ENCODE results near the gene ITGAL. TPM values are rescaled to one million over a fixed set of nuclear protein-coding genes. Genes with fewer than 3 reads are reported as not detected.

Gene ITGAL
- total and polyA plus RNA-seq, 7 donors = 0.60 to 20.7 (median 2.8) TPM

GRCh38 chr16:30546115-30546514 is 73.6 kb downstream of the ITGAL start:
- no peak for DNase-seq
- no peaks in the 10 kb centered on the region for H3K9me3 ChIP-seq
- 77 to 92% methylated on average over 8 of the region's 8 CpGs for WGBS, 2 donors
- no peaks in the 10 kb centered on the region for H3K27me3 ChIP-seq
- H3K4me3 ChIP-seq = no peak overlapping the region
- TF ChIP-seq POLR2A (IDR thresholded peaks at IDR 0.05) (no peak), EP300 (IDR thresholded peaks at IDR 0.05) (no peak), CTCF (IDR thresholded peaks at IDR 0.05) (no peak), POLR2AphosphoS5 (IDR thresholded peaks at IDR 0.05) (no peak)
- no peaks in the 10 kb centered on the region for H3K36me3 ChIP-seq
- intact Hi-C loops (cut with DNase I) = no loop called here
- H3K27ac ChIP-seq = no peak overlapping the region
- H3K4me1 ChIP-seq = no peaks in the 10 kb centered on the region

- H3K27me3 ChIP-seq = no peaks in the 10 kb centered on the region
- no peaks in the 10 kb centered on the region for H3K36me3 ChIP-seq
- no peak for DNase-seq
- TF ChIP-seq EP300 (IDR thresholded peaks at IDR 0.05) = no peak
- TF ChIP-seq CTCF (IDR thresholded peaks at IDR 0.05) = no peak
- H3K4me1 ChIP-seq = peaks cover 0 to 5% (median 2%) of the 10 kb centered on the region in 4 donors
- intact Hi-C loops (cut with DNase I) = no loop called here
- WGBS, 2 donors = 21 to 60% methylated on average over 8 of the region's 8 CpGs
- no peak overlapping the region for H3K4me3 ChIP-seq
- no peaks in the 10 kb centered on the region for H3K9me3 ChIP-seq
- H3K27ac ChIP-seq = no peak overlapping the region
Observed at GRCh38 chr16:30548416-30549253, 76.1 kb downstream of the ITGAL start.

GRCh38 chr16:30551781-30552180 is 79.2 kb downstream of the ITGAL start:
- no peak for TF ChIP-seq POLR2AphosphoS5 (IDR thresholded peaks at IDR 0.05)
- no peak for TF ChIP-seq EP300 (IDR thresholded peaks at IDR 0.05)
- no peak for TF ChIP-seq POLR2A (IDR thresholded peaks at IDR 0.05)
- no peak for TF ChIP-seq CTCF (IDR thresholded peaks at IDR 0.05)
- DNase-seq = no peak
- Histone ChIP-seq H3K27ac (no peak overlapping the region), H3K4me3 (no peak overlapping the region), H3K36me3 (peaks cover 11 to 24% (median 13%) of the 10 kb centered on the region in 4 donors), H3K27me3 (no peaks in the 10 kb centered on the region), H3K9me3 (no peaks in the 10 kb centered on the region), H3K4me1 (peaks cover 0 to 14% (median 10%) of the 10 kb centered on the region in 4 donors)
- intact Hi-C loops (cut with DNase I) = no loop called here
- WGBS, 2 donors = 54 to 64% methylated on average over 3 of the region's 3 CpGs

- H3K4me1 ChIP-seq = peaks cover 0 to 23% (median 18%) of the 10 kb centered on the region in 4 donors
- 90 to 93% methylated on average over 4 of the region's 4 CpGs for WGBS, 2 donors
- H3K4me3 ChIP-seq = no peak overlapping the region
- DNase-seq = no peak
- H3K27ac ChIP-seq = no peak overlapping the region
- intact Hi-C loops (cut with DNase I) = no loop called here
- no peaks in the 10 kb centered on the region for H3K27me3 ChIP-seq
- peaks cover 11 to 24% (median 13%) of the 10 kb centered on the region in 4 donors for H3K36me3 ChIP-seq
- no peaks in the 10 kb centered on the region for H3K9me3 ChIP-seq
- TF ChIP-seq EP300 (IDR thresholded peaks at IDR 0.05) = no peak
- no peak for TF ChIP-seq POLR2AphosphoS5 (IDR thresholded peaks at IDR 0.05)
- TF ChIP-seq CTCF (IDR thresholded peaks at IDR 0.05) = no peak
- TF ChIP-seq POLR2A (IDR thresholded peaks at IDR 0.05) = no peak
Observed at GRCh38 chr16:30552956-30553355, 80.4 kb downstream of the ITGAL start.

Data from sigmoid colon (tissue), 7 donors.